ENCODE results near the gene JPH3. TPM values are rescaled to one million over a fixed set of nuclear protein-coding genes. Genes with fewer than 3 reads are reported as not detected.

The JPH3 gene
- total RNA-seq, 4 donors from 2014 or later, result 0.22 to 1.1 (median 0.29) TPM; not detected in 1

- H3K27me3 ChIP-seq, result no peaks in the 10 kb centered on the region
- intact Hi-C loops (cut with DNase I), result no loop called here
- 91 to 95% methylated on average over 7 of the region's 7 CpGs for WGBS, 2 donors
These were observed 95.9 kb downstream of the JPH3 start for GRCh38 chr16:87698241-87698640.

GRCh38 chr16:87698676-87699199 lies 96.4 kb downstream of the JPH3 start:
- no peak for DNase-seq
- no peak overlapping the region for H3K4me3 ChIP-seq (replicated peaks in 1 of 3)
- intact Hi-C loops (cut with DNase I), result no loop called here
- H3K9me3 ChIP-seq, result no peaks in the 10 kb centered on the region
- H3K27me3 ChIP-seq, result no peaks in the 10 kb centered on the region
- no peak overlapping the region for H3K27ac ChIP-seq
- H3K36me3 ChIP-seq, result peaks cover 3 to 10% of the 10 kb centered on the region in 2 donors
- no peaks in the 10 kb centered on the region for H3K4me1 ChIP-seq
- WGBS, 2 donors, result 82 to 98% methylated on average over 8 to 13 of the region's 20 CpGs
- no peak for TF ChIP-seq POLR2A (IDR thresholded peaks at IDR 0.05)
- TF ChIP-seq CTCF (IDR thresholded peaks at IDR 0.05), result no peak

More at GRCh38 chr16:87698241-87698640, 95.9 kb downstream of the JPH3 start:
- H3K4me1 ChIP-seq, result no peaks in the 10 kb centered on the region
- DNase-seq, result no peak
- no peak overlapping the region for H3K27ac ChIP-seq
- TF ChIP-seq POLR2A (IDR thresholded peaks at IDR 0.05), result no peak
- TF ChIP-seq CTCF (IDR thresholded peaks at IDR 0.05), result no peak
- H3K9me3 ChIP-seq, result no peaks in the 10 kb centered on the region
- H3K36me3 ChIP-seq, result peaks cover 3 to 10% of the 10 kb centered on the region in 2 donors
- H3K4me3 ChIP-seq (replicated peaks in 1 of 3), result no peak overlapping the region

- H3K27me3 ChIP-seq, result no peaks in the 10 kb centered on the region
- DNase-seq, result no peak
- no peak overlapping the region for H3K27ac ChIP-seq
- peaks cover 0 to 3% of the 10 kb centered on the region in 2 donors for H3K4me1 ChIP-seq
- no peaks in the 10 kb centered on the region for H3K9me3 ChIP-seq
- H3K36me3 ChIP-seq, result peaks cover 3 to 10% of the 10 kb centered on the region in 2 donors
- WGBS, 2 donors, result 86 to 93% methylated on average over 19 of the region's 19 CpGs
- H3K4me3 ChIP-seq (replicated peaks in 1 of 3), result no peak overlapping the region
- TF ChIP-seq POLR2A (IDR thresholded peaks at IDR 0.05) (no peak), CTCF (IDR thresholded peaks at IDR 0.05) (no peak)
- intact Hi-C loops (cut with DNase I), result no loop called here
These were observed 98.2 kb downstream of the JPH3 start for GRCh38 chr16:87700406-87701077.

GRCh38 chr16:87701078-87701460 lies 98.8 kb downstream of the JPH3 start:
- Histone ChIP-seq H3K27ac (no peak overlapping the region), H3K27me3 (no peaks in the 10 kb centered on the region), H3K36me3 (peaks cover 3 to 10% of the 10 kb centered on the region in 2 donors), H3K4me1 (peaks cover 0 to 6% of the 10 kb centered on the region in 2 donors), H3K4me3 (replicated peaks in 1 of 3) (no peak overlapping the region), H3K9me3 (no peaks in the 10 kb centered on the region)
- intact Hi-C loops (cut with DNase I), result no loop called here
- TF ChIP-seq POLR2A (IDR thresholded peaks at IDR 0.05) (no peak), CTCF (IDR thresholded peaks at IDR 0.05) (no peak)
- no peak for DNase-seq
- 92% methylated on average over 11 of the region's 11 CpGs for WGBS, 2 donors

GRCh38 chr16:87701505-87701921 lies 99.2 kb downstream of the JPH3 start:
- Histone ChIP-seq H3K36me3 (peaks cover 3 to 10% of the 10 kb centered on the region in 2 donors), H3K27me3 (no peaks in the 10 kb centered on the region), H3K4me3 (replicated peaks in 1 of 3) (no peak overlapping the region), H3K4me1 (peaks cover 4 to 10% of the 10 kb centered on the region in 2 donors), H3K9me3 (no peaks in the 10 kb centered on the region), H3K27ac (no peak overlapping the region)
- intact Hi-C loops (cut with DNase I), result no loop called here
- no peak for DNase-seq
- 96% methylated on average over 19 to 23 of the region's 23 CpGs for WGBS, 2 donors
- no peak for TF ChIP-seq POLR2A (IDR thresholded peaks at IDR 0.05)
- no peak for TF ChIP-seq CTCF (IDR thresholded peaks at IDR 0.05)
